Right atrium auricular region (tissue), 2 donors: ENCODE data around the gene LAMP5. TPM values are rescaled to one million over a fixed set of nuclear protein-coding genes. Genes with fewer than 3 reads are reported as not detected.

Experiments used
- DNase-seq: peaks from one replicate; pipeline ENCODE4 v3.0.0-alpha.2; 2019; ENCODE audit warnings: low spot score
- H3K27ac ChIP-seq, 2 donors: fragments of 200-600 bp; sonication (generic); 1 replicate in 1 of 2; 2 replicates in 1 of 2; pipeline ENCODE4 v1.5.1; 2016 to 2019
- H3K27me3 ChIP-seq, 2 donors: fragments of 200-600 bp; sonication (generic); one replicate each; pipeline versions ENCODE4 v1.5.1 to v1.6.0; 2017 to 2019
- H3K36me3 ChIP-seq: fragments of 200-600 bp; sonication (generic); one replicate; pipeline ENCODE4 v1.5.1; 2016
- H3K4me1 ChIP-seq, 2 donors: fragments of 200-600 bp; sonication (generic); one replicate each; pipeline versions ENCODE4 v1.5.1 to v1.6.0; 2017 to 2019
- H3K4me3 ChIP-seq, 2 donors: fragments of 200-600 bp; sonication (generic); 1 replicate in 1 of 2; 2 replicates in 1 of 2; pipeline ENCODE4 v1.5.1; 2017 to 2019; ENCODE audit warnings: mild to moderate bottlenecking in 1 of 2, moderate library complexity in 1 of 2
- H3K9me3 ChIP-seq, 2 donors: fragments of 200-600 bp; sonication (generic); one replicate each; pipeline ENCODE4 v1.5.1; 2019
- CTCF ChIP-seq, 2 donors: fragments of 200-600 bp; sonication (generic); IDR thresholded peaks; one replicate each; pipeline ENCODE4 v1.5.1; 2019; ENCODE audit warnings: antibody characterized with exemption in 2 of 2
- total RNA-seq, 2 donors: library from RNA; depleted of rRNA; stranded (reverse); fragments of >200 nt; gene quantifications; one replicate each; pipeline ENCODE4 v1.1.0, GENCODE V29; 2016

Gene LAMP5
- total RNA-seq, 2 donors from 2014 or later = not detected

DNA sequence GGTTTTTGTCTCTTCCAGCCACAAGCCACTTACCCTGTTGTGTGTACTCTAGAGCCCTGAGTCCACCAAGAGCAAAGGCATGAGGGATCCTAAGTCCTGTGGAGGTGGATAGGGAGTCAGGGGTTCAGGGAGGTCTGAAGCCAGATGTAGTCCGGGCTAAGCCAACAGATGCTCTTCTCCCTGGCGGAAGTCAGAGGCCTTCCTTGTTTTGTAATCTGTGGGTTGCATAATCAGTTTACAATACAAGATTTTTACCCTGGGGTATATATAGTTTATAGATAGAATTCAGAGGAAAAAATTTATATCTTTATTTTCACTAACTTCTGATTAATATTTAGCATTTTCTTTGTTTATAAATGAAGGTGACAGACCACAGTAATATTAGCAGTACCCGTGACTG, 9.2 kb downstream of the LAMP5 start:
- TF ChIP-seq CTCF (IDR thresholded peaks at IDR 0.05) = no peak
- Histone ChIP-seq H3K27me3 (no peaks in the 10 kb centered on the region), H3K4me1 (no peaks in the 10 kb centered on the region), H3K4me3 (no peak overlapping the region), H3K36me3 (no peaks in the 10 kb centered on the region), H3K27ac (no peak overlapping the region), H3K9me3 (no peaks in the 10 kb centered on the region)
- no peak for DNase-seq

- Histone ChIP-seq H3K27ac (no peak overlapping the region), H3K4me3 (no peak overlapping the region), H3K9me3 (no peaks in the 10 kb centered on the region), H3K4me1 (no peaks in the 10 kb centered on the region), H3K27me3 (no peaks in the 10 kb centered on the region), H3K36me3 (no peaks in the 10 kb centered on the region)
- DNase-seq = no peak
- no peak for TF ChIP-seq CTCF (IDR thresholded peaks at IDR 0.05)
Observed at GRCh38 chr20:9531581-9531980, 17.2 kb downstream of the LAMP5 start.

DNA sequence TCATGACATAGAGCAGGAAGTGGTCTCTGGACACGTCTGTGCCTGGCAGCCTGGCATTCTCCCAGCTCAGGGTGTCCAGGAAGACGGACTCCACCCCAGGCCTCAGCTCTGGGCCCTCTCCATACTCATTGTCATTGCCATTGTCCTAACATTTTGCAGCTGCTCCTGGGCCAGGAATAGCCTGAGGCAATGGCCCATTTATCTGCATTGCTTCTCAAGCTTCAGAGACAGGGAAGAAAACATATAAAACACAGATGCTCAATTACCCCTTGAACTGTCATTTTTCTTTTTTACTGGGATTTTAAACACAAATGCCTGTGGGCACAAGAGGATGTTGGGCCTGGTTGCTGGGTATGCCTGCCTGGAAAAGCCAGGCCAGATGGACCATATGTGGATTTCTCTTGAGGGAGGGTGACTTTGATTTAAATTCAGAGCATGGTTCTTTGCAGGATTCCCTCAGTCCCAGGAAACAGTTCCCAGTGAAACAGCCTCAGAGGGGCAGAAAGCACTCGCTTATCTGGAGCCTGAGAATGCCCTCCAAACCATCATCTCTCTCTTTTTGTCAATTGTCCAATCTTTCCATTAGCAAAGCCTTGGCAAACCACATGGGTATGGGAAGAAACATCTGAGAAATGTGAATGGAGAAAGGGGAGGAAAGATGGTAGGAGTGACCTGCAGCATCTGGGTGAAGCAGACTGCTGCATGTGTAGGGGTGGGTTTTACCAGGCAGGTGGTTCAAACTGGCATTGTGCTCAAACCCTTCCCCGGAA, 17.9 kb downstream of the LAMP5 start:
- Histone ChIP-seq H3K4me3 (no peak overlapping the region), H3K27me3 (no peaks in the 10 kb centered on the region), H3K9me3 (no peaks in the 10 kb centered on the region), H3K36me3 (no peaks in the 10 kb centered on the region), H3K4me1 (no peaks in the 10 kb centered on the region), H3K27ac (no peak overlapping the region)
- no peak for TF ChIP-seq CTCF (IDR thresholded peaks at IDR 0.05)
- DNase-seq = no peak

- DNase-seq = no peak
- no peak overlapping the region for H3K4me3 ChIP-seq
- H3K4me1 ChIP-seq = no peaks in the 10 kb centered on the region
- H3K27me3 ChIP-seq = no peaks in the 10 kb centered on the region
- no peaks in the 10 kb centered on the region for H3K9me3 ChIP-seq
- no peaks in the 10 kb centered on the region for H3K36me3 ChIP-seq
- TF ChIP-seq CTCF (IDR thresholded peaks at IDR 0.05) = no peak
- no peak overlapping the region for H3K27ac ChIP-seq
Observed at GRCh38 chr20:9534025-9534424, 19.6 kb downstream of the LAMP5 start.

DNA sequence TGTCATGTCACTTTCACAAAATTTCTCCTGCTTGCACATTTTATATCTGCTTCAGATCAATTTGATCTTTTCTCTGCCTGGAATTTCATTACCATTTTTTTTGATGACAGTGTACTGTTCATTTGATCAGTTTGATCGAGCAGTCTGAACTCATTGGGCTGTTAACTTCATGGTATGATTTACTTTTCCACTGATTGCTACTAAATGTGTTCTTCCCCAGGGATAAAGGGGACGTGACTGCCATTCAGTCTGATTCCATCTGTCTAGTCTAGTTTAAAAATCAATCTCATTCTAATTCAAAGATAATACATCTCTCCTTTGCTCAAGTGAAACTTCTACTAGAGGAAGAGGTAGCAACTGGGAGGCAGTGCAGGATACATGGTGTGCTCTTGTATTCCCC, 21.1 kb downstream of the LAMP5 start:
- Histone ChIP-seq H3K36me3 (no peaks in the 10 kb centered on the region), H3K27me3 (no peaks in the 10 kb centered on the region), H3K27ac (no peak overlapping the region), H3K4me1 (no peaks in the 10 kb centered on the region), H3K4me3 (no peak overlapping the region), H3K9me3 (no peaks in the 10 kb centered on the region)
- DNase-seq = no peak
- no peak for TF ChIP-seq CTCF (IDR thresholded peaks at IDR 0.05)

DNA sequence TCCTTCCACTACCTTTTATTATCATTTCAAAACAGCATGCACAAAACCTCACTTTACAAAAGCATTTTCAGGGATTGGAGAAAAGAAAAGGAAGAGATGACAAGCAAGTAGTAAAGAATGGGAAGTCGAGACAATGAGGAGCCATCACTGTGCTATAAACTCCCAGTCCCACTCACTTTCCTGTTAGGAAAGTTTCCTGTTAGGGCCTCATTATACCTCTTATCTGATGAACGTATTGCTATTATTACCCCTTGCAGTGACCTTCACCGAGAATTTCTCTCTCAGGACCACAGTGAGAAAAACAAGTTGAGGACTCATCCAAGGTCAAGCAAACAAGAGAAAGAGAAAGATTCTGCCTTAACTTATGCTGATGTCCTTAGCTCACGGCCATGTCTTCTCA, 28.8 kb downstream of the LAMP5 start:
- no peaks in the 10 kb centered on the region for H3K9me3 ChIP-seq
- H3K4me1 ChIP-seq = no peaks in the 10 kb centered on the region
- DNase-seq = no peak
- no peak for TF ChIP-seq CTCF (IDR thresholded peaks at IDR 0.05)
- no peak overlapping the region for H3K27ac ChIP-seq
- H3K27me3 ChIP-seq = no peaks in the 10 kb centered on the region
- no peak overlapping the region for H3K4me3 ChIP-seq
- no peaks in the 10 kb centered on the region for H3K36me3 ChIP-seq
